ENCODE data around the gene PLA2G3.

DNA sequence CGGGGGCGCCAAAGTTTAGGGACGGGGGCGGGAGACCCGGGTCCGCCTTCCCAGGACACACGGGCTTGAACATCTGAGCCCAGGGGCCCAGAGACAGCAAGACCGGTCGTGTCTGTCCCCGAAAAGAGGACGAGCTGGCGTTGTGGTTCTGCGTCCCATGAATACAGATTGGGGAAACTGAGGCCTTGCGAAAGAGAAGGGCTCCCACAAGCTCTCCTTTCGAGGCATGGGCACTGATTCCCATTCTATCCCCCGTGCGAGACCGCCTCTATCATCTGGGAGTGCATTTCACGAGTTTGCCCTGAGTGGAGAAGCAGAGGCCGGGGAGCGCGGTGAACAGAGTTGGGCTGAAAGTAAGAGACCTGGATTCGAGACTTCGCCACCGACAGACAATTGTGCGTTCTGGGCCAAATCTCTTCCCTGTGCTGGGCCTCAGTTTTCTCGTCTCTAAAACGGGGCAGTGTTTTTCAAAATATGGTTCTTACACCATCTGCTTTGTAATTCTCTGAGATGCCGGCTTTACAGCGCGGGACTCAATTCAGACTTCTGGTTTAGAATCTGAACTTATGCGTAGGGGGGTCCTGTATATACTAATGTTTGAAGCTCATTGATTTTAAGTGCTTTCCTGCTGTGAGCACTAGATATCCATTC is 20.1 kb upstream of the PLA2G3 start:
- TF ChIP-seq EZH2 (conservative IDR thresholded peaks at IDR 0.05; ENCODE audit: low read depth, low read length): no peak
- no peak for TF ChIP-seq LCORL (IDR thresholded peaks at IDR 0.05)
- no peak for TF ChIP-seq LCORL (CRISPR knock-in tag; IDR thresholded peaks at IDR 0.05)
- TF ChIP-seq POLR2A (IDR thresholded peaks at IDR 0.05; ENCODE audit: insufficient read depth in 1 of 2, low read depth in 2 of 2, low read length in 2 of 2): no peak
